GM19025 (cell line): Measurements from ENCODE around the gene KCNK10.
"Not testable (repeated sequence)": the region's sequence is repeated elsewhere in the genome, so short reads cannot be mapped to it uniquely, and the experiment has no call there.

ENCODE experiments used
- ATAC-seq: cut with Tn5 transposase; IDR thresholded peaks from one replicate; pipeline ENCODE4 v1.9.1; 2021; ENCODE audit warnings: mild to moderate bottlenecking, low read depth, moderate library complexity; ENCODE audit not compliant: unreplicated experiment

KCNK10 gene

DNA sequence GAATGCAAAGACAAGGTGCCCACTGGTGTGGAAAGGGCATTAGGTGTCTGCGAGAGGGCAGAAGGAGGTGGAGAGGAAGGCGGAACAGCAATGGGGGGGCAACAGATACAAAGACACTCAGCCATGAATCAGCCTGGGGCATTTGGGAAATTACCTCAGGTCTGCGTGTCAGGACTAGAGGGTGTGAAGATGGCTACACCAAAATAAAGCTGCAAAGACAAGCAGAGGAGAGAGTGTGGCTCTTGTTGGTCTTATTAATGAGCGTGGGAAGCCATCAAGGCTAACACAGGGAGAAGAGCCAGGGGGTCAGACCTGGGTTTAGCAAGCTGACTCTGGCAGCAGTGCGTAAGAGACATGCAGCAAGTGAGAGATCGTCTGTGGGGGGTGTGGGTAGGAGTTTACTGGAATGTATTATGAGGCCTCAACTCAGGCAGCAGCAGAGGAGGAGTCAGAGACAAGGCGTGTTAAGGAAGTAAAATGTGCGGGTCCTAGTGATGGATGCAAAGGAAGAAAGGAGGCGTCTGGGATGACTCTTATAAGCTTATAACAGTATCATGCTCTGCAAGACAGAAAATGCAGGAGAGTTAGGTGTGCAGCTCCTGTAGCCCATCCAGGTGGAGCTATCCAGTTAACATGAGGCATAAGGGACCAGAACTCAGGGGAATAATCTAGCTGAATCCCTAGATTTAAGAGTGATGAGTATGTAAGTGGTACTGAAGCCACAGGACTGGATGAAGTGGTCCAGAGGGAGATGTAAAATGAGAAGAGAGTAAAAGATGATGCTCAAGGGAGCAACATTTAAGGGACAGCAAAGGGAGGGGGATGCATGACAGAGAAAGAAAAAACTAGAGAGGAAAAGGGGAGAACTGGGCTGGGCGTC is 50.4 kb downstream of the KCNK10 start:
- ATAC-seq: no peak

DNA sequence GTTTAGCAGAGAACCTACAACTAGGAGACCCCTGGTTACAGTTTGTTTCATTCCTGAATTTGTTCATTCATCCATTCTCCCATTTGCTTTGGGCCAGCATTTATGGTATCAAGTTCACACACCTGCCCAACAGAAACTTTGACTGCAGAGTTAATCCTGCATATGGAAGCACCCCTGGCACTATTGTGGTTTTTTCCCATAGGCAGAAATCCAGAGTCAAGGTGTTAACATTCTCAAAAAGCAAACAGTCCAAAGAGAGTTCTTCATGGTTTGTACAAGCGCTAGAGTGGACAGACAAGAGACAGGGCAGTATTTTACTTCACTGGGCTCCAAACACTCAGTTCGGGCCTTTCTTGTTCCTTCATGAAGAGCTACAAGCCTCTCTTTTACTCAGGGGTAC is 51.9 kb downstream of the KCNK10 start:
- no peak for ATAC-seq

DNA sequence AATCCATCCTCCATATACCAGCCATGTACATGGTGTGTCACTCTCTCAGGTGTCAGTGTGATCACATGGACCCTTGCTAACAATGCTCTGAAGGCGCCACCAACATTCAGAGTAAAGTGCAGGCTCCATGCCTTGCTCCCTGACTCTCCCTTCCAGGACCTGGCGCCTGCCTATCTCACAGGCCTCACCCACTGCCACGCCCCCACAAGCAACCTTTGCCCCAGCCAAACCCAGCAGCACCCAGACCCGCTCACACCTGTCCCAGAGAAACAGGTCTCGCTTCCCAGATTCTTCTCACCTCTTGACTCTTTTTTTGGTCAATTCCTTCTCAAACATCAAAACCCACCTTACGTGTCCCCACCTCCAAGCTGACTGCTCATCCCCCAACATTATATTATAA is 52.3 kb downstream of the KCNK10 start:
- no peak for ATAC-seq

DNA sequence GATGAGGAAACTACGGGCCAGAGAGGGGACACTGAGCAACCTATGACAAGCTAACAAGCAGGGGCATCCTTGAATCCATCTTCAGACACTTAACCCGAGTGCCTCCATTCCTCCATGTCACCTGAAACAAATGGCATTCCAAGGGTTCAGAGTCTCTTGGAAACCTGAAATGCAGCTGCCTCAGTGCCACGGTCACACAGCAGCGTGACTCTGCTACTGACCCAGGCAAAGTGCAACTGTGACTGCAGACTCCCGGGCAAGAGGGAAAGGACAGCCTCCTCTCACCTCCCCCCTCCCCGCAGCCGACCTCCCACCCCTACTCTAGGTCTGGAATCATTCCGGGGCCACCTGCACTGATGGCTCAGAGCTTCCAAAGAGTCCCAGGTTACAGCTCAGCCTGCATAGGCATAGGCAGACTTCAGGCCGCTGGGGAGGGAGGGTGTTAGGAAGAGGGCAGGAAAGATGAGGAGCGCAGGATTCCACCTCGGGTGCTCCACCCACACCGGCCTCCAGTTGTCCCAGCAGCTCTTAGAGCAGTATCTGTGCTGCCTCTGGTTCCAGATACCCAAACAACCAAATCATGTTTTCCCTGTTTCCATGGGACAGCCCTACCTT is 53.2 kb downstream of the KCNK10 start:
- ATAC-seq: no peak

DNA sequence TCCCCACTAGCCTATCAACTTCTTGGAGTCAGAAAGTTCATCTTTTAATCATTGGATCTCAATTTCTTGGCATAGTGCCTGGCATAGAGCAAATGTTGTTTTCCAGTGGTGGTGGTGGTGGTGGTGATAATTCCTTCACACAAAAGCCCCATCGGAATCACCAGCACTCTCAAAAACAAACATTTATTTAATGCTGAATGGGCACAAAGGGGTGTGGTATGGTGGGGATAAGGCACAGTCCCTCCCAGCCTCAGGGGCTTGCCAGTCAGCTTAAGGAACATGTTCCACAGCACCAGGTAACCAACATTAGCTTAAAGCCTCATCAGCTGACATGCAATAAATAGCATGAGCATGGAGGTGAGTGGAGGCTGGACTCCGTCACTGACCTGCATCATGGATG is 56.6 kb downstream of the KCNK10 start:
- ATAC-seq: no peak

DNA sequence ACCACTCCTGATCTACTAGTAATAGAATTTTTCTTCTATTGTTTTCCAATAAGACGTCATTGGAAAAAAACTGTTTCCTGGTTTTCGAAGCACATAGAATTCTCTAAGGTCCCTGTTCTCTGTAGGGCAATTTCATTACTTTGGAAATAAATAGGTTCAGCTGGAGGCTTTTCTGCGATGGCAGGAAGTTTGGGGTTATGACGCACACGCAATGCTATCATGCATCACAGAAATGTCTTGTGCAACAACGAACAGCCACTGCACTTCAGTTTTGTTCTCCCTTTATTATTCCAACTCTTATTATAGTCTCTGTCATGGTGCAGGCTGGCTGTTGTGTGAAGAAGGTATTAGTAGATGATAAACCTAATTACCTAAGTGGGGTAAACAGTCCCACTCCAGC is 59.0 kb downstream of the KCNK10 start:
- ATAC-seq: no peak

DNA sequence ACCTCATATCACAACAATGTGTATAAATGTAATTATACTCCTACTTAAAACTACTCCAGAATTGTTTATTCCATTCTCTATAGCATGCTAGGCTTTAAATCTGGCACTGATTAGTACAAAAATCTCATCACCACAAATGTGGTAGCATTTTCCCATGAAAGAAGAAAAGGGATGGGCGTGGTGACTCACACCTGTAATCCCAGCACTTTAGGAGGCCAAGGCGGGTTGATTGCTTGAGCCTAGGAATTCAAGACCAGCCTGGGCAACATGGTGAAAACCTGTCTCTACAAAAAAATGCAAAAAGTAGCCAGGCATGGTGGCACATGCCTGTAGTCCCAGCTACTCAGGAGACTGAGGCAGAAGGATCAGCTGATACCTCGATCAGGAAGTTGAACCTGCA is 61.8 kb downstream of the KCNK10 start:
- not testable (repeated sequence) for ATAC-seq

DNA sequence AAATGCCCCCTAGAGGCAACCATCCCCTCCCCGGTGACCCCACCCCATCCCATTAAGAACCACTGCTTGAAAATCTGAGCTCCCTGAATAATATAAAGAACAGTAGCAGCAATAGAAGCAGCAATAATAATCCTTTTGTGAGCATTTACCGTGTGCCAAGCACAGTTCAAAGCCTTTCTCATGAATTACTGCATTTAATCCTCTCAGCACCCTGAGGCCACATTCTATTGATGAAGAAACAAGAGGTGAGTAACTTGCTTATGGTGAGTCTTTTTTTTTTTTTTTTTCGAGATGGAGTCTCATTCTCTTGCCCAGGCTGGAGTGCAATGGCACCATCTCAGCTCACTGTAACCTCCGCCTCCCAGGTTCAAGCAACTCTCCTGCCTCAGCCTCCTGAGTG is 65.0 kb downstream of the KCNK10 start:
- no peak for ATAC-seq

DNA sequence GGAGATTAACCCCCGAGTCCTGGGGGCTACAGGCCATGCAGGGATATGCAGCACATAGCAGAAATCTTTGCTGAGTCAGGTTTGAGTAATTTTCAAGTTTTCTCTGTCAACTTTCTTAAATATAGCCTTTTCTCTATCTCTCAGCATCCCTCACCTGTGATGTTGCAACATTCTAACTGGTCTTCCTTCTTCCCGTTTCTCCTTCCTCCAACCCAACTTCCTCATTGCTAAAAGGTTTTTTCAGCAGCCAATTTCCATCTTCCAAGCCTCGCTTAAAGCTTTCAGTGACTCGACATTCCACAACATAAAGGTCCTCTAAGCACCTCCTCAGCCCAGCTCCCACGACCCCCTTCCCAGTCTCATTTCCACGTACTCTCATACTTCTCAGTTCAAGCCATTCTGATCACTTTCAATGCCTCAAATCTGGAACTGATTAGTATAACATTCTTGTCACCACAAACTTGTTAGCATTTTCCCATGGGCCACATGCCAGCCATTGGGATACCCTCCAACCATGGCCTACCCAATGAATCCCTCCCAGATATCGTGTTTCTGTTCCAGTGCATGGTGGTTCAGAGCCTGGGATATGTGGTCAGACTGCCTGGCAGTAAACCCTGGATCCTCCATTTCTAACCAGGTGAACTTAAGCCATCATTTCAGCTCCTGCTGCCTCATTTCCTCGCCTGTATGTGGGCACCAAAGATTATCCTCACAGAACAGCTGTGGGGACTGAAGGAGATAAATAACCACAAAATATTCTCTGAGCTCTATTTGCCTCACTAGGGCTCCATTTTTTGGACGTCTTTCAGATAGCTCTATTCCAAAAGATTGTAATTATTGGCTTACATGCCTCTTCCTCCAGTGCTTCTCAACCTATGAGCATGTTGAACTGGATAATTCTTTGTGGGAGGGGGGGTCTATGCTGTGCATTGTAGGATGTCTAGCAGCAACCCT is 65.8 kb downstream of the KCNK10 start:
- ATAC-seq: no peak

DNA sequence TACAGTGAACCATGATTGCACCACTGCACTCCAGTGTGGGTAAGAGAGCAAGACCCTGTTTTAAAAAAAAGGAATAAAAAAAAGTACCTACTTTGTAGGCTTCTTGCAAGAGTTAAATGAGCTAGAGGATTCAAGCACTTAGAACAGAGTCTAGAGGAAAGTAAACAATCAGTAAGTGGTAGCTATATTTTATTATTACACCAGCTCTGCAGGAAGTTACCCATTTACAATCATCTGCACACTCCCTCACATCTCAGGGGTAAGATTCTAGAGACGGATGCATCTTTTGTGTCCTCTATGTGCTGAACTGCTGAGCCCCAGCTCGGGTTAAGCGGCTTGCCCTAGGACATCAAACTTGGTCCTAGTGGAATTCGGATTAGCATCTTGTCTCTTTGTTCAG is 67.3 kb downstream of the KCNK10 start:
- no peak for ATAC-seq

DNA sequence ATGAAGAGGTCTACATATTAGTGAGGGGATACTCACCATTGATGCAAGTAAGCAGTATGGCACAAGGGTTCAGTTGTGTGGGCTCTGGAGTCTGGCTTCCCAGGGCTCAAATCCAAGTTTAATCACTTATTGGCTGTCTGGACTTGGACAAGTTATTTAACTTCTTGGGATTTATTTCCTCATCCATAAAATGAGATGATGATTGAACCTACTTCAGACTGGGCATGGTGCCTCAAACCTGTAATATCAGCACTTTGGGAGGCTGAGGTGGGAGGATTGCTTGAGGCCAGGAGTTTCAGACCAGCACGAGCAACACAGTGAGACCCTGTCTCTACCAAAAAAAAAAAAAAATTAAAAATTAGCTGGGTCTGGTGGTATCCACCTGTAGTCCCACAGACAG is 67.9 kb downstream of the KCNK10 start:
- no peak for ATAC-seq

DNA sequence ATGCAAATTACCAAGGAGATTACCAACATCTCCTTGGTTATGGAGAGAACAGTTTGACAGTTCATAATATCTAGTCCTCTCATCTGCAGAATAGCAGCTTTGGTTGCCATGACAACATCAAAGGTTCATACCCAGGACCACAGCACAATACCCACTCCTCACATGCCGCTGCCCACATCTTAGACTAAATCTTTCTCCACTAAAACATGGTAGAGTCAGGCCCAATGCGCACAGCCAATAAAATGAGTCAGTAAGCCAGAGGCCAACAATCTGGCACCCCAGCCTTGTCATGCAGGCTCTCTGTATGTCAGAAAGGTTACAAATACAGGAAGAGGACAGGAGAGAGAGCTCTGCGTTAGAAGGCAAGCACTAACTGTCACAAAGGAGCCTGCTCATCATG is 70.6 kb downstream of the KCNK10 start:
- no peak for ATAC-seq

DNA sequence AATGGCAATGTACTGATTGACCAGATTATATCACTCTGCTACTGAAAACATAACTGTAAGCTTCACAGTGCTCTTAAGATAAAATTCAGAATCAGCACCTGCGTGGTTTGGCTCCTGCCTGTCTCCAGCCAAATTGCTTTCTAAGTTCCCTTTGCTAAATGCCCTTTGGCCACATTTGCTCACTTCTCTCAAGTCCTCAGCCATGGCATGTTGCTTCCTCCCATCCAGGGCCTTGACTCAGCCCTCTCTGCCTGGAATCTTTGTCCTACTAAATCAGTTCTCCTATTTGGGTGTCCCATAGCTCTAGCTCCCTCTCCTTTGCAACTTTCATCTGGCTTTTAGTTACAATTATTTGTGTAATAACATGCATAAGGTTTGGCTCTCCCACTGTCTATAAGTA is 71.4 kb downstream of the KCNK10 start:
- ATAC-seq: no peak

DNA sequence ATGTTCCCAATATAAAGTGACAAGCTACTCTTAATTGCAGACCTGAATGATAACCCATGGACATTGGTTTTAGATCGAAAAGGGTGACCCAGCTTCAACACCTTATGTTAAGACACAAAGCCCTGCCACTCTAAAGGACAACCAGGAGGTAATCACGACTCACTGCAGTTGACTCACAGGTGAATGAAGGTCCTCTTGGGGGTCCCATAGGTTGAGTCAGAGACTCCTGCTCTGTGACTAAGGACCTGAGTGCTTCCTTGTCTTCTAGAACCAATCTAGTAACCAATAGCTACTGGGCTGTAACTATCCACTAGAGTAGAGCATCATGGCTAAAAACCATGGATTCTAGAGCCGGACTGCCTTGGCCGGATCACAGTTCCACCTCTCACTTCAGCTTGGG is 73.8 kb downstream of the KCNK10 start:
- no peak for ATAC-seq

DNA sequence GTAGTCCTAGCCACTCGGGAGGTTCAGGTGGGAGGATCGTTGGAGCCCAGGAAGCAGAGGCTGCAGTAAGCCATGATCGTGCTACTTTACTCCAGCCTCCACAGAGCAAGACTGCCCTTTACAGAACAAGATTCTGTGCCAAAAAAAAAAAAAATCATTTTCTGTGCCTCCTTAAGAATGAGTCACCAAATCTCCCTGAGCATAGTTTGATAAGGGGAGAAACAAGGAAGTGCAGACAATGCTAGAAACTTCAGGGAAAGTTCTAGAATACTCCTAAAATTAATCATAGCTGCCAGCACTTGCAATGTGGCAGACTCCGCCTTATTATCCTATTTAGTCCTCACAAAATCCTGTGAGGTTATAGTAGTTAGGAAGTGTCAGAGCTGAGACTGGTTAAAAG is 74.5 kb downstream of the KCNK10 start:
- no peak for ATAC-seq

DNA sequence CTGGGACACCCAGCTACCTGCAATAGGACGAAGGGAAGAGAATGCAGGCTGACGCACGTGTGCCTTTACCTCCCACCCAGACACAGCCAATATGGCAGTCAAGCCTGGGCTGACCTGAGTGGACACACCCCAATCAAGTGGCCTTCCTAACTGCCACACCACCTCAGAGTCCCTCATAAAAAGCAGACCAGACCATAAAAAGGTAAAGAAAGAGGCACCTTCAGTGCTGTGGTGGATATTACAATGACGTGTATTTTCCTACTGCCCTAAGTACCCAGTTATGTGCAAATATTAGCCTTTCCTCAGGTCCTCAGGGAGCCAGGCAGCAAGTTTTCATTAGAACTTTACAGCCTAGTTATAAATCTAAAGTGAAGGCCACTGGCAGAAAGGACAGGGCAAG is 75.8 kb downstream of the KCNK10 start:
- ATAC-seq: no peak

DNA sequence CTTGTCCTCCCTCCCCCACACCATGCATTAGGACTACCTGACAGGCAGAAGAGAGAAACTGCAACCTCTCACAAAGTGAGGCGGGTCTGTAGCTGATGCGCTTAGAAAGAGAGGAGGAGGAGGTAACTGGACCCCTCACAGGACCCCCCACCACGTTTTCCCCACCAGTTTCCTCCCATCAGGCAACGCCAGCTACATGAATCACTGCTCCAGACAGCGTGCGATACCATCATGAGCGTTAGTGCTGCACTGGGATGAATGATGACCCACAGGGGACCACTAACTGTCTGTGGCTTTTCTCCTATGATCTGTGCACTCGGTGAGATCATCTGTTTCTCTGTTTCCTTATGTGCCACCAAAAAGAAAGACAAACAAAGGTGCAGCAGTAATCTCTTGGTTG is 77.7 kb downstream of the KCNK10 start:
- no peak for ATAC-seq

DNA sequence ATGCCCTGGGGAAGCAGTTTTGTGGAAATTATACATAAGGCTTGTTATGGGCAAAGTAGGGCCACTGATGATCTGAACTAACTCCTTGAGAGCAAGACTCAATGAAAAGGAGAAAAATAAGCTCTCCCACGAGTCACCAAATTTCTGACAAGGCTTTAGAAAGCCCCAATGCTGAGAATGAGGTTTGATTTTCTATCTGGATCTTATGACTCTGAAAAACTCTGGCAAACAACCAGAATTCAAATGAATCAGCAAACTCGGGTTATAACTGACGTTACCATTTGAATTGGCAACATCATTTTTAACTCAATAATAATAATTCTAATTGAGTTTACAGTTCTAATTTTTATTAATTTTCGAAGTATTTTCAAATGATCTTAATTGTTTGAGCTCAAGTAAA is 79.1 kb downstream of the KCNK10 start:
- no peak for ATAC-seq

DNA sequence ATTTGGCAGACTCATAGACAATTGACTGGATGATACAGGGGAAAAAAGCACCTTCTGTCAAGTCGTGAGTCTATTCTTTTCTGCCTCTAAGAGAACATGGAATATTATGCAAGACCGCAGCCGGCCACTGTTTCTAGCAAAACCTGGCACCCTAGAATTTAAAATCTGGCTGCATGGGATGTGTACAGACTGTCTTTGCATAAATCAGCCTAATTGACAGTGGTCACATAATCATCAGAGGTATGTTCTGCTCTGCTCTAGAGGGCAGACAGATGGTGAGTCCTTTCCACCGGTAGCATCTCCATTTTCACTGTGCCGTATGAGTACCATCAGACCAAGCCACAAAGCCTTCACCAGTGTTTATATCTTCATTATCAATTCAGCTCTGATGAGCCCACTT is 80.6 kb downstream of the KCNK10 start:
- ATAC-seq: no peak

DNA sequence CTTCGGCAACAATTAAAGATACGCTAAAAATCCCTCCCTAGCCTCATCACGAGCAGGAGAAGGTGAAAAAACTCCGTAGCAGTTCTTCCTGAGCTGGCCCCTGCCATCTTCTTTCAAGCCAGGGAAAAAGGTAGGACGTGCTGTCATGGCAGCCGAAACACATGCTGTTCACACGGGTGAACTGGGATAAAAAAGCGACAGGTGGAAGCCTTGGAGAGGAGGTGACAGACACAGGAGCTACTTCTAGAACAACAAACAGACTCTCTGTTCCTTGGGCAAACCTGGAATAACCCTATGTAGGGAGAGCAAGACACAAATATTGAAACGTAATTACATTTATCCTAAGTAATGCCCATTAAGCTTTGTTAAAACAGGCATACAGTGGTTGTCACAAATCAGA is 81.3 kb downstream of the KCNK10 start:
- ATAC-seq: no peak

DNA sequence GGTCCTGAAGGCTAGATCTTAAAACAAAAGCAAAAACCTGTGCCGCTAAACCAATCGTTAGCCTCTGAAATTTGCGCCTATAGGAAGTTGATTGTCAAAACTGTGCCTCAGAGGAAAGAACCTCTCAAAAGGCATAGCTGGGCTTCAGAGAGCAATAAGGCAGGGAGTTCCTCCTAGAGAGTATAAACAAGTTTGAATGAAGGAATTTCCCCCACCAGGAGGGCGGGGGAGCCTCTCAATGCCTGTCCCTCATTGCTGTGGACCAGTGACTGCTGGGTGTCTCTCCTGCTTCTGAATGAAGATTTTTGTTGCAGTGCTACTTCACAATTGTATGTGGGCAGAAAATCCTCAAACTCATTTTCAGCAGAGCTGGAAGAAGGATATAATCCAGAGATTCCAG is 88.6 kb downstream of the KCNK10 start:
- ATAC-seq: no peak
